Fibroblast of mammary gland (primary cell): Measurements from ENCODE around the gene OR4S2.

Source experiments
- DNase-seq: peaks from one replicate; pipeline ENCODE4 v3.0.0-alpha.2; 2010; ENCODE audit warnings: low read depth
- H3K4me3 ChIP-seq: 2 replicates; pipeline ENCODE4 v1.5.1; 2011; ENCODE audit warnings: low read depth, mild to moderate bottlenecking, low read length, moderate library complexity; ENCODE audit not compliant: control insufficient read depth
- TF ChIP-seq, protein P1 (sequence below): conservative IDR thresholded peaks from 2 replicates; pipeline ENCODE4 v1.5.1; 2011; ENCODE audit warnings: low read depth, low read length, inconsistent platforms; ENCODE audit not compliant: control insufficient read depth, insufficient read depth

Gene OR4S2, protein sequence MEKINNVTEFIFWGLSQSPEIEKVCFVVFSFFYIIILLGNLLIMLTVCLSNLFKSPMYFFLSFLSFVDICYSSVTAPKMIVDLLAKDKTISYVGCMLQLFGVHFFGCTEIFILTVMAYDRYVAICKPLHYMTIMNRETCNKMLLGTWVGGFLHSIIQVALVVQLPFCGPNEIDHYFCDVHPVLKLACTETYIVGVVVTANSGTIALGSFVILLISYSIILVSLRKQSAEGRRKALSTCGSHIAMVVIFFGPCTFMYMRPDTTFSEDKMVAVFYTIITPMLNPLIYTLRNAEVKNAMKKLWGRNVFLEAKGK

DNA sequence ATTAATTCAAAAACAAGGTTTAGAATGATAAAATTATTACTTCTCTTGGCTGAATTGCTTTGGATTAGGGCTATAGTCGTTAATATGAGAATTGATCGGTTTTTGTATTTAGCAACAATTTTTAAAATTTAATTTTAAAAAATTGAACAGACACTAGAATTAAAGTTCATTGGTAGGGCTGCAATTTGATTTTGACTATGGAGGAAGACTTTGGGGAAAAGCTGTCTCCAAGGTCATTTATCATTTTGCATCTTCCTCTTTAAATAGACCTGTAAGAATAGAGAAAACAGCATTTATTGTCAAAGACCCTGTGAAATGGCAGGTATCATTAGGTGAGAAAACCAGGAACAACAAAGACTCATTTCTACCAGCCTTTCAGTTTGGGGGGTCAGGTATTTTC is at the start of gene OR4S2:
Gene OR4S2, plus strand, starts transcription at position 301 of the 400 bp plus-strand sequence. CDS start 2,577 bp downstream, outside the sequence.
- no peak for DNase-seq
- TF ChIP-seq, protein P1, sequence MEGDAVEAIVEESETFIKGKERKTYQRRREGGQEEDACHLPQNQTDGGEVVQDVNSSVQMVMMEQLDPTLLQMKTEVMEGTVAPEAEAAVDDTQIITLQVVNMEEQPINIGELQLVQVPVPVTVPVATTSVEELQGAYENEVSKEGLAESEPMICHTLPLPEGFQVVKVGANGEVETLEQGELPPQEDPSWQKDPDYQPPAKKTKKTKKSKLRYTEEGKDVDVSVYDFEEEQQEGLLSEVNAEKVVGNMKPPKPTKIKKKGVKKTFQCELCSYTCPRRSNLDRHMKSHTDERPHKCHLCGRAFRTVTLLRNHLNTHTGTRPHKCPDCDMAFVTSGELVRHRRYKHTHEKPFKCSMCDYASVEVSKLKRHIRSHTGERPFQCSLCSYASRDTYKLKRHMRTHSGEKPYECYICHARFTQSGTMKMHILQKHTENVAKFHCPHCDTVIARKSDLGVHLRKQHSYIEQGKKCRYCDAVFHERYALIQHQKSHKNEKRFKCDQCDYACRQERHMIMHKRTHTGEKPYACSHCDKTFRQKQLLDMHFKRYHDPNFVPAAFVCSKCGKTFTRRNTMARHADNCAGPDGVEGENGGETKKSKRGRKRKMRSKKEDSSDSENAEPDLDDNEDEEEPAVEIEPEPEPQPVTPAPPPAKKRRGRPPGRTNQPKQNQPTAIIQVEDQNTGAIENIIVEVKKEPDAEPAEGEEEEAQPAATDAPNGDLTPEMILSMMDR, result no peak
- no peak within 1 kb of the TSS for H3K4me3 ChIP-seq

DNA sequence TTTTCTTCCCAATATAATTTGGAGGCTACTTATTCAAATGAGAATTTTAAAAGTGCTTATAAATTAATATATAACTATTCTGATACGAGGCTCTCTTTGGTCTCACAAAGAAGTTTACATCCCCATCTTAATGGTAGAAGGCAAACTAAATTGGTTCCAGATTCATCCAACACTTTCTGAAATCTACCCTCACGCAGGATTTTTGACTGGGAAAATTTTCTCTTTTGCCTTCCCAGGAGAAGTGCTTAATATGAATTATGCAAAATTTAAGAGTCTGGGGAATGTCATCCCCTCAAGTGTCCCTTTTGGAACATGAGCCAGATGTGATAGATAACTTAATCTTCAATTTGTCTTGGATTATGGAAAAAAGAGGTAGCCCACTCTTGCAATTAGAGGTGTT is 40.6 kb upstream of the OR4S2 start, which contains the start of gene OR4C11:
Gene OR4C11, minus strand, starts transcription at position 101 of the 400 bp plus-strand sequence. CDS start 3,272 bp downstream, outside the sequence.
- H3K4me3 ChIP-seq, result no peak within 1 kb of the TSS
- DNase-seq, result no peak
- TF ChIP-seq, protein P1, result no peak

DNA sequence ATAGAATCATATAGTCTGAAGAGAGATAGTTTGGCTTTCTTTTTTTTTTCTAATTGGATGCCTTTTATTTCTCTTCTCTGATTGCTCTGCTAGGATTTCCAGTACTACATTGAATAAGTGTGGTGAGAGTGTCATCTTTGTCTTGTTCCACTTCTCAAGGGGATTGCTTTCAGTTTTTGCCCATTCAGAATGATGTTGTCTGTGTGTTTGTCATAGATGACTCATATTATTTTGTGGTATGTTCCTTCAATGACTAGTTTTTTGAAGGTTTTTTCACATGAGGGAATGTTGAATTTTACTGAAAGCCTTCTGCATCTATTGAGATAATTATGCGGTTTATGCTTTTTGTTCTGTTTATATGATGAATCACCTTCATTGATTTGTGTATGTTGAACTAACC is 23.6 kb upstream of the OR4S2 start:
- TF ChIP-seq, protein P1, result no peak
- DNase-seq, result no peak
- H3K4me3 ChIP-seq, result no peak overlapping the region

DNA sequence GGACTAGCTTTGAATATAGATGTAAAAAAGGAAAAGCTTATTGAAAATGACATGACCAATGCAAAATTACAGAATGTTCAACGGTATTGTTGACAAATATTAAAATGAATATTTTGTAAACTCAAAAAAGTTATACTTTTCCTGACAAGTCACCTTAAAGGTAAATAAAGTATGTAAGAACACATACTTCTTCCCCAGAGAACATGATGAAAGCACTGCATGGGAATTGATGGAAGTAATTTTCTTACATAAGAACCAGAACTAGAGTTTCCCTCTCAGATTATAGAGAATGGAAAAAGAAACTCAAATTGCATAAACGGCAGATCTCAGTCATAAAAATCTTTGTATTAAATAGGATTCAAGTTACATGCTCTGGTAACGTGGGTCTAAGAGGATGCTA is 13.3 kb upstream of the OR4S2 start, which contains the start of gene OR4P4:
Gene OR4P4, plus strand, starts transcription at position 301 of the 400 bp plus-strand sequence.
- TF ChIP-seq, protein P1, result no peak
- DNase-seq, result no peak
- H3K4me3 ChIP-seq, result no peak within 1 kb of the TSS

DNA sequence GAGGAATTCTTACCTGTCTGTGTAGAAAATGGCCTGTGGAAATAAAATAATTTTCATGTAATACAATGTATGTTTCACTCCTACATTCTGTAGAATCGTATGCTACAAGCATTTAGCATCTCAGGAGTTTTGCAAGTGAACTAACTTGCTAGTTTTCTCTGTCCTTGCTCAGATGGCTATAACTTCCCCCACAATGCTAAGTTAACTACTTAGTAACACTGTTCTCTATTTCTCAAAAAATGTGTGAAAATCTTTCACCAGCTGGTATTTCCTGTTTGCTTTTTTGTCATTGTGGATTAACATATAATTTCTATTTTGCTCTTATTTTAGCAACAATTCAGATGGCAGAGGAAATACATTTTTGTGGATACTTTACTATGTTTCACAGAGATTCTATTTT is 4.4 kb downstream of the OR4S2 start:
- DNase-seq, result no peak
- no peak overlapping the region for H3K4me3 ChIP-seq
- TF ChIP-seq, protein P1, result no peak

DNA sequence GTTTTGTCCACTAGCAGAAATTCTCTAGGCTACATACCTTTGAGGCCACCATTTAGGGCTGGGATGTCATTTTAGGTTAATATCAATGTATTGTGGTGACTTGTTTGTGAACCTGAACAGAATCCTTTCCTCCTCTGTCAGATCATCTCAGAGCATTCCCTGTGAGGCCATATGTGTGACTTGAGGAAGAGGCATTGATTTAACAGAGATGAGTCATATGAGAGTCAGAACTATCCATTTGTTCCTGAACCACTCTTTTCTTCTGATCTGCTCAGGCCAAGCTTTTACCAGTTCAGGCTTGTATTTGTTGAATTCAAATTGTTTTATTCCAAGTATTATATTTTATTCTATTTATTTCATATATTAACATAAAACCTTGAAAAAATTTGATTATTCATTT is 7.0 kb downstream of the OR4S2 start:
- H3K4me3 ChIP-seq, result no peak overlapping the region
- no peak for DNase-seq
- TF ChIP-seq, protein P1, result no peak
